Upper lobe of left lung (tissue), 4 donors: ENCODE measurements around the gene MYH8.

Source experiments
- EP300 ChIP-seq, 4 donors: sonication (generic); formaldehyde crosslinking; IDR thresholded peaks; one replicate each; pipeline ENCODE4 v1.5.1; 2017; ENCODE audit warnings: antibody characterized with exemption in 4 of 4, control low read depth in 2 of 4
- POLR2A ChIP-seq, 4 donors: fragments of 450-650 bp; IDR thresholded peaks; one replicate each; pipeline ENCODE4 v1.5.1; 2016 to 2017; ENCODE audit warnings: antibody characterized with exemption in 4 of 4, mild to moderate bottlenecking in 2 of 4
- POLR2AphosphoS5 ChIP-seq, 2 donors: sonication (generic); formaldehyde crosslinking; IDR thresholded peaks; one replicate each; pipeline ENCODE4 v1.5.1; 2017; ENCODE audit warnings: antibody characterized with exemption in 2 of 2
- TF ChIP-seq, protein P1 (sequence below), 6 experiments: fragments of 450-650 bp in 4 of 6; fragments of 200-600 bp in 2 of 6; sonication (generic) in 2 of 6; IDR thresholded peaks; one replicate each; pipeline ENCODE4 v1.5.1; 2016 to 2019; ENCODE audit warnings: antibody characterized with exemption in 6 of 6

DNA sequence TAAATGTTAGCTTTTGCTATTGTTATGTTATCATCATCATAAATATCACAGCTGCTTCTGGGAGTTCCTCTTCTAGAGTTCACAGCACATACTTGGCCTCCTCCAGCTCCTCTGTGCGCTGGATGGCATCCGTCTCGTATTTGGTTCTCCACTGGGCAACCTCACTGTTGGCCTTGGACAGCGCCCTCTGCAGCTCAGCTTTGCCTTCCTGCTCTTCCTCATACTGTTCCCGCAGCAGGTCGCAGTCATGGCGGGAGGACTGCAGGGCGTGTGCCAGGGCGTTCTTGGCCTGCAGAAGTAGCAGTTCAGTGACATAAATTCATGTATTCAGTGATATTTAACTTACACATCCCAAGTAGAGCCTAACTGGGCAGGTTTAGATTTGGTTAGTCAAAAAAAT lies 23.4 kb downstream of the MYH8 start:
- TF ChIP-seq, protein P1, sequence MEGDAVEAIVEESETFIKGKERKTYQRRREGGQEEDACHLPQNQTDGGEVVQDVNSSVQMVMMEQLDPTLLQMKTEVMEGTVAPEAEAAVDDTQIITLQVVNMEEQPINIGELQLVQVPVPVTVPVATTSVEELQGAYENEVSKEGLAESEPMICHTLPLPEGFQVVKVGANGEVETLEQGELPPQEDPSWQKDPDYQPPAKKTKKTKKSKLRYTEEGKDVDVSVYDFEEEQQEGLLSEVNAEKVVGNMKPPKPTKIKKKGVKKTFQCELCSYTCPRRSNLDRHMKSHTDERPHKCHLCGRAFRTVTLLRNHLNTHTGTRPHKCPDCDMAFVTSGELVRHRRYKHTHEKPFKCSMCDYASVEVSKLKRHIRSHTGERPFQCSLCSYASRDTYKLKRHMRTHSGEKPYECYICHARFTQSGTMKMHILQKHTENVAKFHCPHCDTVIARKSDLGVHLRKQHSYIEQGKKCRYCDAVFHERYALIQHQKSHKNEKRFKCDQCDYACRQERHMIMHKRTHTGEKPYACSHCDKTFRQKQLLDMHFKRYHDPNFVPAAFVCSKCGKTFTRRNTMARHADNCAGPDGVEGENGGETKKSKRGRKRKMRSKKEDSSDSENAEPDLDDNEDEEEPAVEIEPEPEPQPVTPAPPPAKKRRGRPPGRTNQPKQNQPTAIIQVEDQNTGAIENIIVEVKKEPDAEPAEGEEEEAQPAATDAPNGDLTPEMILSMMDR (IDR thresholded peaks at IDR 0.05), result no peak
- TF ChIP-seq POLR2AphosphoS5 (IDR thresholded peaks at IDR 0.05) (no peak), POLR2A (IDR thresholded peaks at IDR 0.05) (no peak), EP300 (IDR thresholded peaks at IDR 0.05) (no peak)
